HEK293 (cell line): ENCODE results near the gene CYP4F2.

Experiments
- ZBTB17 ChIP-seq: fragments of 450-650 bp; formaldehyde crosslinking; IDR thresholded peaks from 2 replicates; pipeline ENCODE4 v1.5.1; 2016; ENCODE audit warnings: missing biosample characterization, missing genetic modification characterization
- ZBTB44 ChIP-seq: fragments of 450-650 bp; IDR thresholded peaks from 2 replicates; pipeline ENCODE4 v1.5.1; 2018; ENCODE audit warnings: missing biosample characterization, mild to moderate bottlenecking, missing genetic modification characterization

GRCh38 chr19:15915109-15915508 lies 17.2 kb upstream of the CYP4F2 start:
- TF ChIP-seq ZBTB17 (no peak), ZBTB44 (no peak)
